ENCODE measurements around the gene PCDHB8. TPM values are rescaled to one million over a fixed set of nuclear protein-coding genes. Genes with fewer than 3 reads are reported as not detected.
A peak's percentile ranks its signal among the peaks of the same experiment; 100 is the strongest.
"Not testable (repeated sequence)": the region's sequence is repeated elsewhere in the genome, so short reads cannot be mapped to it uniquely, and the experiment has no call there.

The PCDHB8 gene
- total RNA-seq, 1 experiment from 2014 or later = 0.22 TPM

DNA sequence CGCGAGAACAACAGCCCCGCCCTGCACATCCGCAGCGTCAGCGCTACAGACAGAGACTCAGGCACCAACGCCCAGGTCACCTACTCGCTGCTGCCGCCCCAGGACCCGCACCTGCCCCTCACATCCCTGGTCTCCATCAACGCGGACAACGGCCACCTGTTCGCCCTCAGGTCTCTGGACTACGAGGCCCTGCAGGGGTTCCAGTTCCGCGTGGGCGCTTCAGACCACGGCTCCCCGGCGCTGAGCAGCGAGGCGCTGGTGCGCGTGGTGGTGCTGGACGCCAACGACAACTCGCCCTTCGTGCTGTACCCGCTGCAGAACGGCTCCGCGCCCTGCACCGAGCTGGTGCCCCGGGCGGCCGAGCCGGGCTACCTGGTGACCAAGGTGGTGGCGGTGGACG is 37.9 kb downstream of the PCDHB8 start:
- H4K20me1 ChIP-seq (ENCODE audit: low read length); DNase-seq; H3F3A ChIP-seq (ENCODE audit: low read length, unreplicated experiment); intact Hi-C loops (cut with micrococcal nuclease); CTCF ChIA-PET; H3K27ac ChIP-seq (ENCODE audit: low read length); H3K9me2 ChIP-seq (replicated peaks; ENCODE audit: low read length); H2AFZ ChIP-seq (ENCODE audit: low read length); H3K36me3 ChIP-seq (ENCODE audit: low read depth, low read length); H3K9ac ChIP-seq (ENCODE audit: low read length); H3K79me2 ChIP-seq (ENCODE audit: low read length); H3K27me3 ChIP-seq (ENCODE audit: low read length); H3K4me2 ChIP-seq (ENCODE audit: low read length); BruUV-seq (replicated peaks); H3K4me1 ChIP-seq (ENCODE audit: insufficient read depth, low read length); H3K4me3 ChIP-seq (ENCODE audit: low read length); POLR2A ChIA-PET (ENCODE audit: unreplicated experiment); H3K9me3 ChIP-seq (ENCODE audit: low read length); ATAC-seq: not testable (repeated sequence)

DNA sequence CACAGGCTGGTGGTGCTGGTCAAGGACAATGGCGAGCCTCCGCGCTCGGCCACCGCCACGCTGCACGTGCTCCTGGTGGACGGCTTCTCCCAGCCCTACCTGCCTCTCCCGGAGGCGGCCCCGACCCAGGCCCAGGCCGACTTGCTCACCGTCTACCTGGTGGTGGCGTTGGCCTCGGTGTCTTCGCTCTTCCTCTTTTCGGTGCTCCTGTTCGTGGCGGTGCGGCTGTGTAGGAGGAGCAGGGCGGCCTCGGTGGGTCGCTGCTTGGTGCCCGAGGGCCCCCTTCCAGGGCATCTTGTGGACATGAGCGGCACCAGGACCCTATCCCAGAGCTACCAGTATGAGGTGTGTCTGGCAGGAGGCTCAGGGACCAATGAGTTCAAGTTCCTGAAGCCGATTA is 38.4 kb downstream of the PCDHB8 start:
- H3K27me3 ChIP-seq (ENCODE audit: low read length); H3F3A ChIP-seq (ENCODE audit: low read length, unreplicated experiment); H4K20me1 ChIP-seq (ENCODE audit: low read length); H3K27ac ChIP-seq (ENCODE audit: low read length); H3K9me2 ChIP-seq (replicated peaks; ENCODE audit: low read length); CTCF ChIA-PET; H2AFZ ChIP-seq (ENCODE audit: low read length); intact Hi-C loops (cut with micrococcal nuclease); ATAC-seq; H3K4me1 ChIP-seq (ENCODE audit: insufficient read depth, low read length); H3K79me2 ChIP-seq (ENCODE audit: low read length); H3K9me3 ChIP-seq (ENCODE audit: low read length); H3K36me3 ChIP-seq (ENCODE audit: low read depth, low read length); H3K4me3 ChIP-seq (ENCODE audit: low read length); BruUV-seq (replicated peaks); POLR2A ChIA-PET (ENCODE audit: unreplicated experiment); DNase-seq; H3K4me2 ChIP-seq (ENCODE audit: low read length); H3K9ac ChIP-seq (ENCODE audit: low read length): not testable (repeated sequence)

DNA sequence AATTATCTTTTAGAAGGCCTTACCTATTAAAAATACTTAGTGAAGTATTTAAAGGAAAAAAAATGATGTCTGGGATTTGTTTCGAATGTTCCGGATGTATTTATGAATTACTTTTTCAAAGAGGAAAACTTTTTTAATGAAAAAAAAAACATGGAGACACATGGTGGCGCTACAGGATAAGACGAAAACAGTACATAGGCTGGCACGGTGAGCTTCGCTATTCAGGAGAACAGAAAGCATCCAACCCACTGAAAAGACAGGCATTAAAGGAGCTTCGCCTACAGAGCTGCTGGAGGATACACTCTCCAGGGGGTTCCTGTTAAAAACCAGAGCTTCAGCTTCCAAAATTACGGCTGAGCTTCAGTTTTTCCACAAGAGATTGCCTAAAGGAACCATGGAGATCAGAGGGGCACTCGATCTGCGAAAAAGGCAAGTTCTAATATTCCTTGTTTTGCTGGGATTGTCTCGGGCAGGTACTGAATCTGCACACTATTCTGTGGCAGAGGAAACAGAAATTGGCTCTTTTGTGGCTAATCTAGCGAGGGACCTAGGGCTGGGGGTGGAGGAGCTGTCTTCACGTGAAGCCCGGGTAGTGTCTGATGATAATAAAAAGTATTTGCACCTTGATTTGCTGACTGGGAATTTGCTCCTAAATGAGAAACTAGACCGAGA is 45.7 kb downstream of the PCDHB8 start, which contains the start of gene PCDHB14:
PCDHB14 (plus strand) TSS at position 232 of the 672 bp plus-strand sequence; CDS start at position 395, 163 bp downstream.
- Histone ChIP-seq H4K20me1 (ENCODE audit: low read length) (no peaks in the 10 kb centered on the region), H3K9me2 (replicated peaks; ENCODE audit: low read length) (no peaks in the 10 kb centered on the region), H3K4me2 (ENCODE audit: low read length) (peak within 1 kb of the TSS; percentile 55), H2AFZ (ENCODE audit: low read length) (peak within 1 kb of the TSS; percentile 61), H3K4me3 (ENCODE audit: low read length) (peak within 1 kb of the TSS; percentile 52), H3K4me1 (ENCODE audit: insufficient read depth, low read length) (no peaks in the 10 kb centered on the region), H3F3A (ENCODE audit: low read length, unreplicated experiment) (no peaks in the 10 kb centered on the region), H3K27ac (ENCODE audit: low read length) (no peak within 1 kb of the TSS), H3K9ac (ENCODE audit: low read length) (no peak within 1 kb of the TSS), H3K27me3 (ENCODE audit: low read length) (no peaks in the 10 kb centered on the region), H3K9me3 (ENCODE audit: low read length) (peaks cover 7% of the 10 kb centered on the region; the same call in 1 of the 2 replicates), H3K36me3 (ENCODE audit: low read depth, low read length) (no peaks in the 10 kb centered on the region), H3K79me2 (ENCODE audit: low read length) (no peaks in the 10 kb centered on the region)
- DNase-seq (peak; percentile 43), ATAC-seq (no peak)
- POLR2A ChIA-PET (ENCODE audit: unreplicated experiment) = no interaction called here
- CTCF ChIA-PET = no interaction called here
- TF ChIP-seq, protein P1, sequence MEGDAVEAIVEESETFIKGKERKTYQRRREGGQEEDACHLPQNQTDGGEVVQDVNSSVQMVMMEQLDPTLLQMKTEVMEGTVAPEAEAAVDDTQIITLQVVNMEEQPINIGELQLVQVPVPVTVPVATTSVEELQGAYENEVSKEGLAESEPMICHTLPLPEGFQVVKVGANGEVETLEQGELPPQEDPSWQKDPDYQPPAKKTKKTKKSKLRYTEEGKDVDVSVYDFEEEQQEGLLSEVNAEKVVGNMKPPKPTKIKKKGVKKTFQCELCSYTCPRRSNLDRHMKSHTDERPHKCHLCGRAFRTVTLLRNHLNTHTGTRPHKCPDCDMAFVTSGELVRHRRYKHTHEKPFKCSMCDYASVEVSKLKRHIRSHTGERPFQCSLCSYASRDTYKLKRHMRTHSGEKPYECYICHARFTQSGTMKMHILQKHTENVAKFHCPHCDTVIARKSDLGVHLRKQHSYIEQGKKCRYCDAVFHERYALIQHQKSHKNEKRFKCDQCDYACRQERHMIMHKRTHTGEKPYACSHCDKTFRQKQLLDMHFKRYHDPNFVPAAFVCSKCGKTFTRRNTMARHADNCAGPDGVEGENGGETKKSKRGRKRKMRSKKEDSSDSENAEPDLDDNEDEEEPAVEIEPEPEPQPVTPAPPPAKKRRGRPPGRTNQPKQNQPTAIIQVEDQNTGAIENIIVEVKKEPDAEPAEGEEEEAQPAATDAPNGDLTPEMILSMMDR (conservative IDR thresholded peaks at IDR 0.05; ENCODE audit: low read depth, low read length) = peak; percentile 47
- TF ChIP-seq EZH2phosphoT487 (IDR thresholded peaks at IDR 0.05; ENCODE audit: borderline replicate concordance, low read length) (no peak), EZH2 (IDR thresholded peaks at IDR 0.05; ENCODE audit: low read length, unreplicated experiment) (no peak)
- intact Hi-C loops (cut with micrococcal nuclease) = no loop called here
- BruUV-seq (replicated peaks) = no TSS peak

DNA sequence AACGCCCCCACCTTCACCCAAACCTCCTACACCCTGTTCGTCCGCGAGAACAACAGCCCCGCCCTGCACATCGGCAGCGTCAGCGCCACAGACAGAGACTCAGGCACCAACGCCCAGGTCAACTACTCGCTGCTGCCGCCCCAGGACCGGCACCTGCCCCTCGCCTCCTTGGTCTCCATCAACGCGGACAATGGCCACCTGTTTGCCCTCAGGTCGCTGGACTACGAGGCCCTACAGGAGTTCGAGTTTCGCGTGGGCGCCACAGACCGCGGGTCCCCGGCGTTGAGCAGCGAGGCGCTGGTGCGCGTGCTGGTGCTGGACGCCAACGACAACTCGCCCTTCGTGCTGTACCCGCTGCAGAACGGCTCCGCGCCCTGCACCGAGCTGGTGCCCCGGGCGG is 47.3 kb downstream of the PCDHB8 start:
- intact Hi-C loops (cut with micrococcal nuclease); ATAC-seq; H3K9ac ChIP-seq (ENCODE audit: low read length); H3K36me3 ChIP-seq (ENCODE audit: low read depth, low read length); H3K9me3 ChIP-seq (ENCODE audit: low read length); CTCF ChIA-PET; H3K79me2 ChIP-seq (ENCODE audit: low read length); H3K4me3 ChIP-seq (ENCODE audit: low read length); POLR2A ChIA-PET (ENCODE audit: unreplicated experiment); H3K27me3 ChIP-seq (ENCODE audit: low read length); H3K4me2 ChIP-seq (ENCODE audit: low read length); H3K4me1 ChIP-seq (ENCODE audit: insufficient read depth, low read length); DNase-seq; H3K27ac ChIP-seq (ENCODE audit: low read length); H3K9me2 ChIP-seq (replicated peaks; ENCODE audit: low read length); H3F3A ChIP-seq (ENCODE audit: low read length, unreplicated experiment); BruUV-seq (replicated peaks); H2AFZ ChIP-seq (ENCODE audit: low read length); H4K20me1 ChIP-seq (ENCODE audit: low read length): not testable (repeated sequence)

DNA sequence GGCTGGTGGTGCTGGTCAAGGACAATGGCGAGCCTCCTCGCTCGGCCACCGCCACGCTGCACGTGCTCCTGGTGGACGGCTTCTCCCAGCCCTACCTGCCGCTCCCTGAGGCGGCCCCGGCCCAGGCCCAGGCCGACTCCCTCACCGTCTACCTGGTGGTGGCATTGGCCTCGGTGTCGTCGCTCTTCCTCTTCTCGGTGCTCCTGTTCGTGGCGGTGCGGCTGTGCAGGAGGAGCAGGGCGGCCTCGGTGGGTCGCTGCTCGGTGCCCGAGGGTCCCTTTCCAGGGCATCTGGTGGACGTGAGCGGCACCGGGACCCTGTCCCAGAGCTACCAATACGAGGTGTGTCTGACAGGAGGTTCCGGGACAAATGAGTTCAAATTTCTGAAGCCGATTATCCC is 47.8 kb downstream of the PCDHB8 start:
- H3K79me2 ChIP-seq (ENCODE audit: low read length); H3K27me3 ChIP-seq (ENCODE audit: low read length); ATAC-seq; H3K9me2 ChIP-seq (replicated peaks; ENCODE audit: low read length); DNase-seq; H3K36me3 ChIP-seq (ENCODE audit: low read depth, low read length); H2AFZ ChIP-seq (ENCODE audit: low read length); intact Hi-C loops (cut with micrococcal nuclease); H4K20me1 ChIP-seq (ENCODE audit: low read length); POLR2A ChIA-PET (ENCODE audit: unreplicated experiment); BruUV-seq (replicated peaks); H3K4me1 ChIP-seq (ENCODE audit: insufficient read depth, low read length); H3K27ac ChIP-seq (ENCODE audit: low read length); H3F3A ChIP-seq (ENCODE audit: low read length, unreplicated experiment); H3K9ac ChIP-seq (ENCODE audit: low read length); CTCF ChIA-PET; H3K4me3 ChIP-seq (ENCODE audit: low read length); H3K4me2 ChIP-seq (ENCODE audit: low read length); H3K9me3 ChIP-seq (ENCODE audit: low read length): not testable (repeated sequence)

Data from PC-3 (cell line).